ENCODE data around the gene ANKS1A. TPM values are rescaled to one million over a fixed set of nuclear protein-coding genes. Genes with fewer than 3 reads are reported as not detected.

ANKS1A gene
- total RNA-seq, 2 donors from 2014 or later: 34.9 to 36.4 TPM

DNA sequence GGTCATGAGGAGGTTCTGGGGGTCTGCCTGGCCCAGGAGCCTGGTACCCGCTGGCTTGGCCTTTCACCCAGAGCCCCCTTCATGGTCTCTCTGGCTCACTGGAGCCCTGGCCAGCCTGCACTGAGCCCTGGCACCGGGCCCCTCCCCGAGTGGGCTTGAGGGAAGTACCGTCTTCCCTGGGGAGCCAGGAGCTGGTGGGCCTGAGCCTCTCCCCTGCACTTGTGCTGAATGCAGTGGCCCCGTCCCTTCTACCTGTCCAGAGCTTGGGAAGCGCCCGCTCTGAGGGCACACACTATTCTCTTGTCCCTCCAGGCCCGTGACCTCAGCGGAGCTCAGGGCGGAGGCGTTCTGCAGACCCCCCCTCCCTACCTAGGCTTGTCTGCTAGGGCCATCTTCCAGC is 189.8 kb downstream of the ANKS1A start:
- no peak for DNase-seq
- H3K27ac Mint-ChIP-seq: no peak overlapping the region
- Histone ChIP-seq H3K4me1 (ENCODE audit: control insufficient read depth, insufficient read depth, low read length) (peaks cover 22% of the 10 kb centered on the region), H3K9ac (ENCODE audit: extremely low read depth, low read length, poor library complexity, severe bottlenecking) (no peak overlapping the region), H3K9me3 (ENCODE audit: control insufficient read depth, low read length) (no peaks in the 10 kb centered on the region), H3K27me3 (ENCODE audit: control insufficient read depth, insufficient read depth, low read length, poor library complexity, severe bottlenecking) (no peaks in the 10 kb centered on the region), H3K4me3 (ENCODE audit: low read length) (no peak overlapping the region), H3K27ac (ENCODE audit: low read depth, low read length) (no peak overlapping the region), H3K36me3 (ENCODE audit: control insufficient read depth, insufficient read depth, low read length) (peaks cover 21% of the 10 kb centered on the region)
- peaks cover 41% of the 10 kb centered on the region for H3K36me3 Mint-ChIP-seq (ENCODE audit: low read depth)
- H3K4me3 Mint-ChIP-seq: no peak overlapping the region
- no peaks in the 10 kb centered on the region for H3K27me3 Mint-ChIP-seq (ENCODE audit: insufficient read depth)
- WGBS, 2 experiments (ENCODE audit: insufficient coverage in 1 of 2, insufficient read length in 1 of 2): 92 to 93% methylated on average over 4 to 11 of the region's 11 CpGs
- H3K4me1 Mint-ChIP-seq: peaks cover 44% of the 10 kb centered on the region
- TF ChIP-seq, protein P1, sequence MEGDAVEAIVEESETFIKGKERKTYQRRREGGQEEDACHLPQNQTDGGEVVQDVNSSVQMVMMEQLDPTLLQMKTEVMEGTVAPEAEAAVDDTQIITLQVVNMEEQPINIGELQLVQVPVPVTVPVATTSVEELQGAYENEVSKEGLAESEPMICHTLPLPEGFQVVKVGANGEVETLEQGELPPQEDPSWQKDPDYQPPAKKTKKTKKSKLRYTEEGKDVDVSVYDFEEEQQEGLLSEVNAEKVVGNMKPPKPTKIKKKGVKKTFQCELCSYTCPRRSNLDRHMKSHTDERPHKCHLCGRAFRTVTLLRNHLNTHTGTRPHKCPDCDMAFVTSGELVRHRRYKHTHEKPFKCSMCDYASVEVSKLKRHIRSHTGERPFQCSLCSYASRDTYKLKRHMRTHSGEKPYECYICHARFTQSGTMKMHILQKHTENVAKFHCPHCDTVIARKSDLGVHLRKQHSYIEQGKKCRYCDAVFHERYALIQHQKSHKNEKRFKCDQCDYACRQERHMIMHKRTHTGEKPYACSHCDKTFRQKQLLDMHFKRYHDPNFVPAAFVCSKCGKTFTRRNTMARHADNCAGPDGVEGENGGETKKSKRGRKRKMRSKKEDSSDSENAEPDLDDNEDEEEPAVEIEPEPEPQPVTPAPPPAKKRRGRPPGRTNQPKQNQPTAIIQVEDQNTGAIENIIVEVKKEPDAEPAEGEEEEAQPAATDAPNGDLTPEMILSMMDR (conservative IDR thresholded peaks at IDR 0.05): no peak
- H3K9me3 Mint-ChIP-seq: no peaks in the 10 kb centered on the region

DNA sequence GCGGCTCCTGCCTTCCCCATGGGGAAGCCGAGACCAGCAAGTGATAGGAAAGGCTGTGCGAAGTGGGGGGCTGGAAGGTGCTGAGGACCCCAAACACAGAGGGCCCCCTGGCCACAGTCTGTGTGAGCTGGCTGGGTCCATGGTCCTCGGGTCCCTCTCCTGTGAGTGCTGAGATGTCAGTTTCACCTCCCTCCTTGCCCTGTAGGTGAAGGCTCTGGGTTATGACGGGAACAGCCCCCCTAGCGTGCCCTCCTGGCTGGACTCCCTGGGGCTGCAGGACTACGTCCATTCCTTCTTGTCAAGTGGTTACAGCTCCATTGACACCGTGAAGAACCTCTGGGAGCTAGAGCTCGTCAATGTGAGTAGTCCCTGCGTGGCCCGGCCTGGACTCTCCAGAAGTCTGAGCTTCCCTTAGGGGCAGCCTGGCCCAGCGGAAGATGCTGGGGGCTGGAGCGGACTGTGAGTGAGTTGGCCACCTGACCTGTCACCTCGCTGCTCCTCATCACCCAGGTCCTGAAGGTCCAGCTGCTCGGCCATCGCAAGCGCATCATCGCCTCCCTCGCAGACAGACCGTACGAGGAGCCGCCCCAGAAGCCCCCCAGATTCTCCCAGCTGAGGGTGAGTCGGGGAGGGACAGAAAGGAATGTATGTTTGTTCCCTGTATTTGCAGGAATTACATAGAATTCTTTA is 190.4 kb downstream of the ANKS1A start:
- Histone ChIP-seq H3K9ac (ENCODE audit: extremely low read depth, low read length, poor library complexity, severe bottlenecking) (no peak overlapping the region), H3K27ac (ENCODE audit: low read depth, low read length) (no peak overlapping the region), H3K4me1 (ENCODE audit: control insufficient read depth, insufficient read depth, low read length) (peaks cover 19% of the 10 kb centered on the region), H3K4me3 (ENCODE audit: low read length) (no peak overlapping the region), H3K36me3 (ENCODE audit: control insufficient read depth, insufficient read depth, low read length) (peaks cover 21% of the 10 kb centered on the region), H3K27me3 (ENCODE audit: control insufficient read depth, insufficient read depth, low read length, poor library complexity, severe bottlenecking) (no peaks in the 10 kb centered on the region), H3K9me3 (ENCODE audit: control insufficient read depth, low read length) (no peaks in the 10 kb centered on the region)
- Mint-ChIP-seq H3K27me3 (ENCODE audit: insufficient read depth) (no peaks in the 10 kb centered on the region), H3K4me1 (peaks cover 41% of the 10 kb centered on the region), H3K27ac (peak overlapping the region; percentile 57), H3K4me3 (no peak overlapping the region), H3K9me3 (no peaks in the 10 kb centered on the region), H3K36me3 (ENCODE audit: low read depth) (peaks cover 40% of the 10 kb centered on the region)
- WGBS, 2 experiments (ENCODE audit: insufficient coverage in 1 of 2, insufficient read length in 1 of 2): 96 to 97% methylated on average over 12 to 23 of the region's 23 CpGs
- TF ChIP-seq, protein P1 (conservative IDR thresholded peaks at IDR 0.05): no peak
- DNase-seq: no peak

DNA sequence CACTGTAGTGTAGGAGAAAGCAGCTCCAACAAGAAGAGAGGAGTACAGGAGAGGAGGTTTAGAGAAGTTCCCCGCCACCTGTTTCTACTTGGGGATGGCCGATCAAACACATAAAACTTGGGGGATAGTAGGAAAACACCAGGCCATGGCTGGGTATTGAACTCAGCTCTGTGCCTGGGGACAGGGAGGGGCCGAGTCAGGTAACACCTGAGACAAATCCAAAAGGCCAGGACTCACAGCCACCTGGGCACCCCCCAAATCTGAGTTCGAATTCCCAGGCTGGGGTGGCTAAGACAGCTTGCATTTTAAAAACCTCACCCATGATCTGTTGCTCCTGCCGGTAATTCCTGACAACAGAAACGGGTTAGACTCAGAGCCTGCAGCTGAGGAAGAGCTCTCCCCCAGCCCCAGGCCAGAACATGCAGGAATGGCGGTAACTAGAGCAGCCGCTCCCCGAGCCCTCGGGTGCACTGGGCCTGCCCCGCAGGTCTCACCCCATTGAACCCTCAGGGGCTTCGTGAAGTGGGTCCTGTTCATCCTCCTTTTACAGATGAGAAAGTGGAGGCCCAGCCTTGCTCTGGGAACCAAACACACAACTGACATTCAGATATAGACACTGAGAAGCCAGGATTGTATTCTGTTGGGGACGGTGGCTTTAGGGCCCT is 191.1 kb downstream of the ANKS1A start:
- Histone ChIP-seq H3K27me3 (ENCODE audit: control insufficient read depth, insufficient read depth, low read length, poor library complexity, severe bottlenecking) (no peaks in the 10 kb centered on the region), H3K9ac (ENCODE audit: extremely low read depth, low read length, poor library complexity, severe bottlenecking) (no peak overlapping the region), H3K9me3 (ENCODE audit: control insufficient read depth, low read length) (no peaks in the 10 kb centered on the region), H3K4me3 (ENCODE audit: low read length) (no peak overlapping the region), H3K27ac (ENCODE audit: low read depth, low read length) (no peak overlapping the region), H3K4me1 (ENCODE audit: control insufficient read depth, insufficient read depth, low read length) (peaks cover 19% of the 10 kb centered on the region), H3K36me3 (ENCODE audit: control insufficient read depth, insufficient read depth, low read length) (peaks cover 21% of the 10 kb centered on the region)
- DNase-seq: peak; percentile 39
- Mint-ChIP-seq H3K4me3 (no peak overlapping the region), H3K4me1 (peaks cover 34% of the 10 kb centered on the region), H3K9me3 (no peaks in the 10 kb centered on the region), H3K27me3 (ENCODE audit: insufficient read depth) (no peaks in the 10 kb centered on the region), H3K27ac (peak overlapping the region; percentile 57), H3K36me3 (ENCODE audit: low read depth) (peaks cover 37% of the 10 kb centered on the region)
- TF ChIP-seq, protein P1 (conservative IDR thresholded peaks at IDR 0.05): no peak
- WGBS, 2 experiments (ENCODE audit: insufficient coverage in 1 of 2, insufficient read length in 1 of 2): 92 to 95% methylated on average over 7 to 13 of the region's 13 CpGs

All from endodermal cell (in vitro differentiated cells).